HepG2 (cell line): ENCODE results near the gene ING5. TPM values are rescaled to one million over a fixed set of nuclear protein-coding genes. Genes with fewer than 3 reads are reported as not detected.

Experiments
- ATAC-seq: fragments of 200-7000 bp; cut with Tn5 transposase; 3 replicates; pipeline ENCODE4 v1.9.1; 2020; ENCODE audit warnings: mild to moderate bottlenecking, moderate library complexity
- BruUV-seq: library from RNA; stranded (reverse); fragments of 400-500 nt; replicated peaks from 2 replicates; lab custom pipeline; 2021; lab: Mats Ljungman, UMichigan
- CTCF ChIA-PET: fragments of 300-600 bp; formaldehyde crosslinking; extraction: SDS; loops from one replicate; lab custom pipeline; 2021; ENCODE audit warnings: low total read pairs, inconsistent platforms, low intra/inter-chr PET ratio; lab: Yijun Ruan, JAX
- POLR2A ChIA-PET: fragments of 350-600 bp; sonication (Branson Sonifier 250); formaldehyde crosslinking; loops from one replicate; lab custom pipeline; 2020; ENCODE audit warnings: antibody characterized with exemption, inconsistent platforms; lab: Yijun Ruan, JAX
- DNase-seq: peaks from one replicate; pipeline ENCODE4 v3.0.0-alpha.2; 2015; ENCODE audit warnings: low spot score
- FAIRE-seq: peaks from 3 replicates; lab custom pipeline; 2011; peaks lifted over from hg19 to GRCh38; lab: Jason Lieb, UNC
- H2AFZ ChIP-seq: one replicate; pipeline ENCODE4 v1.6.1; 2011; ENCODE audit warnings: low read length, inconsistent platforms
- H3K27ac ChIP-seq: fragments of 300-600 bp; 3 replicates; pipeline ENCODE4 v1.8.0; 2011; ENCODE audit warnings: mixed run types, mild to moderate bottlenecking, mixed read lengths, low read length, inconsistent platforms; ENCODE audit not compliant: insufficient read depth; ENCODE audit errors: extremely low read length
- H3K27me3 ChIP-seq, 2 experiments: fragments of 200-600 bp in 1 of 2; 2 replicates in 1 of 2; 3 replicates in 1 of 2; pipeline versions ENCODE4 v1.6.0 to v1.8.0; 2011; ENCODE audit warnings: low read length in 2 of 2, mild to moderate bottlenecking in 2 of 2, moderate library complexity in 2 of 2, inconsistent platforms in 1 of 2; ENCODE audit not compliant: insufficient read depth in 2 of 2, control insufficient read depth in 1 of 2
- H3K36me3 ChIP-seq, 2 experiments: fragments of 200-600 bp in 1 of 2; replicated peaks in 1 of 2; 2 replicates in 1 of 2; 3 replicates in 1 of 2; pipeline versions ENCODE4 v1.5.1 to v1.8.0; 2011; ENCODE audit warnings: low read length in 2 of 2, inconsistent platforms in 1 of 2; ENCODE audit not compliant: insufficient read depth in 2 of 2, control insufficient read depth in 1 of 2
- H3K4me1 ChIP-seq: 2 replicates; pipeline ENCODE4 v1.5.1; 2012; ENCODE audit warnings: low read length, inconsistent platforms; ENCODE audit not compliant: insufficient read depth
- H3K4me2 ChIP-seq: 2 replicates; pipeline ENCODE4 v1.6.0; 2011; ENCODE audit warnings: low read depth, low read length, inconsistent platforms
- H3K4me3 ChIP-seq, 3 experiments: fragments of 200-600 bp in 1 of 3; sonication (generic), shearing (Covaris generic) in 1 of 3; replicated peaks in 1 of 3; 2 replicates each; pipeline ENCODE4 v1.5.1; 2011 to 2016; ENCODE audit warnings: low read length in 3 of 3, inconsistent platforms in 2 of 3, low read depth in 2 of 3, mild to moderate bottlenecking in 2 of 3, control low read depth in 1 of 3, mixed read lengths in 1 of 3; ENCODE audit not compliant: insufficient read depth in 1 of 3
- H3K79me2 ChIP-seq: one replicate; pipeline ENCODE4 v1.6.1; 2011; ENCODE audit warnings: low read length, inconsistent platforms; ENCODE audit not compliant: insufficient read depth
- H3K9ac ChIP-seq: 2 replicates; pipeline ENCODE4 v1.6.0; 2011; ENCODE audit warnings: mild to moderate bottlenecking, low read depth, low read length, inconsistent platforms; ENCODE audit not compliant: insufficient read depth
- H3K9me3 ChIP-seq: 2 replicates; pipeline ENCODE4 v1.5.1; 2012; ENCODE audit warnings: mild to moderate bottlenecking, low read length
- H4K20me1 ChIP-seq: 2 replicates; pipeline ENCODE4 v1.6.0; 2011; ENCODE audit warnings: inconsistent platforms, mild to moderate bottlenecking, low read length, moderate library complexity; ENCODE audit not compliant: insufficient read depth
- AGO2 ChIP-seq: fragments of 200-400 bp; formaldehyde crosslinking; optimal IDR thresholded peaks from 2 replicates; pipeline ENCODE3; 2017; ENCODE audit warnings: mild to moderate bottlenecking, low read depth, low read length, moderate library complexity
- BCL6 ChIP-seq: IDR thresholded peaks from 2 replicates; pipeline ENCODE4 v1.6.1; 2016; ENCODE audit warnings: missing genetic modification reagents, missing compliant biosample characterization
- HHEX ChIP-seq: IDR thresholded peaks from 2 replicates; pipeline ENCODE4 v1.6.1; 2016; ENCODE audit warnings: control low read depth
- RBFOX2 ChIP-seq: fragments of 200-400 bp; formaldehyde crosslinking; IDR thresholded peaks from 2 replicates; pipeline ENCODE4 v1.6.1; 2017; ENCODE audit warnings: low read depth, mild to moderate bottlenecking, low read length
- WGBS: methylation state at CpG from one replicate; pipeline ENCODE4 v1.1.6; 2017; ENCODE audit warnings: low lambda C conversion rate; 5-methylcytosine and 5-hydroxymethylcytosine counted together
- in situ Hi-C: cut with HindIII; loops from 2 replicates; pipeline ENCODE4 v1.10.0; 2017; ENCODE audit warnings: low pct_unique_long_range_greater_than_20kb; ENCODE audit not compliant: extremely low pct_ligation_motif_present
- intact Hi-C: fragments of 100-400 bp; cut with micrococcal nuclease; formaldehyde crosslinking; loops from one replicate; pipeline ENCODE4 v1.10.0; 2022; ENCODE audit not compliant: unreplicated experiment
- polyA plus RNA-seq, 8 experiments: library from polyadenylated mRNA; depleted of rRNA in 3 of 8; stranded (reverse) in 7 of 8; unstranded in 1 of 8; fragments of >200 nt; fragmentation: Illumina TruSeq in 4 of 8; extraction: Trizol in 4 of 8; gene quantifications; 2 replicates each; pipeline versions ENCODE4 v1.2.1 to v1.2.3, GENCODE V29; 2011 to 2016; ENCODE audit warnings: low read depth in 4 of 8, missing spikeins in 1 of 8, mixed read lengths in 1 of 8; ENCODE audit not compliant: insufficient read depth in 1 of 8
- total RNA-seq, 5 experiments: library from RNA; depleted of rRNA; stranded (reverse); fragments of >200 nt; fragmentation: Illumina TruSeq; extraction: Trizol; gene quantifications; 2 replicates each; pipeline ENCODE4 v1.2.3, GENCODE V29; 2016; ENCODE audit warnings: low read depth in 1 of 5
- TF ChIP-seq, protein P1 (sequence below): sonication (generic); formaldehyde crosslinking; IDR thresholded peaks from 2 replicates; pipeline ENCODE4 v1.8.1; 2023; ENCODE audit warnings: mild to moderate bottlenecking, missing genetic modification reagents, borderline replicate concordance

ING5 gene
- total and polyA plus RNA-seq, 2 of the 13 experiments (the other 11 are each of a cell fraction or from before 2014, with no cell fraction given) = 61.9 to 71.9 TPM

DNA sequence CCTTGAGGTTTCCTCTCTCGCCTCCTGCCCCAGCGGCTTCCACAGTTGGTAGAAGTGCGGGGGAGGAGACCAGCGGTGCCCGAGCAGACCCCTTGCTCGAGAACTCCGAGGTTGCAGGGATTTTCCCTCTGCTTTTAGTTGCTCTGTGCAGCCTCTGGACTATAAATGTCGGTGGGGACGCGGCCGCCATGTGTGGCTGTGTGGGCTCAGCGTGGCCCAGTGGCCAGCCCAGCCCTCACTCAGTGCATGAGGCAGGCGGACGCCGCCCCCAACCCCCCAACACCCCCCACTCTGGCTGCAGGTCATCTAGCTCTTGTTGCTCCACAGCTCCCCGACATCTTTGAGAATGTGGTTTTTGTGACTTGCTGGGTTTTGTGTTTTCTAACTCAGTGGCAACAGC lies 17.3 kb downstream of the ING5 start:
- in situ Hi-C loops = no loop called here
- over 99% methylated on average over 16 of the region's 16 CpGs for WGBS
- BruUV-seq = no TSS peak
- Histone ChIP-seq H3K9me3 (no peaks in the 10 kb centered on the region), H3K4me3 (no peak overlapping the region), H3K9ac (no peak overlapping the region), H2AFZ (no peak overlapping the region), H4K20me1 (no peaks in the 10 kb centered on the region), H3K36me3 (peaks cover 31 to 86% of the 10 kb centered on the region in 2 experiments), H3K79me2 (no peaks in the 10 kb centered on the region), H3K4me1 (no peaks in the 10 kb centered on the region), H3K4me2 (no peak overlapping the region), H3K27me3 (no peaks in the 10 kb centered on the region), H3K27ac (no peak overlapping the region)
- DNase-seq (no peak), FAIRE-seq (no peak), ATAC-seq (no peak)
- intact Hi-C loops = no loop called here
- TF ChIP-seq HHEX (CRISPR knock-in tag) (no peak), AGO2 (peak; percentile 55)
- CTCF ChIA-PET = no interaction called here
- POLR2A ChIA-PET = interaction anchor here (1.5 to 2.6 kb wide), 2 partner anchors 16 to 17 kb away, joined by 3 to 11 read pairs; partner anchors contain the start of gene ING5

DNA sequence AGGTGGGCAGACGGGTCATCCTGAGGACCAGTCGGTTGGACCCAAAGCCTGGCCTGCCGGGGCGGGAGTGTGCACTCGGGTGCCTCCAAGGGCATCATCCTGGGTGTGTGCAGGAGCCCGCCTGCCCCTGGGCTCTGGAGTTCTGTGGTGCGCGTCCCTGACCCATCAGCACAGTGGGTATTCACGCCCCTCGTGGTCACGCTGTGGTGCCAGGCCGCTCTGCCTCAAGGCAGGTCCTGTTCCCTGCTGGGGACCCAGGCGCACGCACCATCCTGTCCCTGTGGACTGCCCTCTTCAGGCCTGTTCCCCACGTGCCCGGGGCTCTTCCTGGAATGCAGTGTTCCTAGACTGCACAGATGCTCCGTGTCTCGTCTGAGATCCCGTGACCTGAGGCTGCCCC lies 18.3 kb downstream of the ING5 start:
- Histone ChIP-seq H3K27me3 (no peaks in the 10 kb centered on the region), H4K20me1 (no peaks in the 10 kb centered on the region), H3K4me3 (no peak overlapping the region), H3K4me2 (no peak overlapping the region), H2AFZ (no peak overlapping the region), H3K27ac (no peak overlapping the region), H3K79me2 (no peaks in the 10 kb centered on the region), H3K9me3 (no peaks in the 10 kb centered on the region), H3K36me3 (peaks cover 33 to 79% of the 10 kb centered on the region in 2 experiments), H3K9ac (no peak overlapping the region), H3K4me1 (no peaks in the 10 kb centered on the region)
- FAIRE-seq = no peak
- POLR2A ChIA-PET = interaction anchor here (2.6 kb wide), 1 partner anchor 18 kb away, joined by 11 read pairs; the partner anchor contains the start of gene ING5
- peak; percentile 16 for ATAC-seq
- BruUV-seq = no TSS peak
- WGBS = 95% methylated on average over 10 of the region's 19 CpGs
- no peak for DNase-seq
- CTCF ChIA-PET = no interaction called here
- TF ChIP-seq, protein P1, sequence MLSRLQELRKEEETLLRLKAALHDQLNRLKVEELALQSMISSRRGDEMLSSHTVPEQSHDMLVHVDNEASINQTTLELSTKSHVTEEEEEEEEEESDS (CRISPR knock-in tag) = no peak
- TF ChIP-seq RBFOX2 (0 out of 2 replicates have a peak, but pooled peaks have one; percentile 39), BCL6 (CRISPR knock-in tag) (peak; percentile 49; the same call in 1 of the 2 replicates)
- in situ Hi-C loops (no loop called here), intact Hi-C loops (no loop called here)
